ENCODE data around the gene ROR2. TPM values are rescaled to one million over a fixed set of nuclear protein-coding genes. Genes with fewer than 3 reads are reported as not detected.

ROR2 gene
- total and polyA plus RNA-seq, 2 experiments from 2014 or later: 8.1 to 18.8 TPM

DNA sequence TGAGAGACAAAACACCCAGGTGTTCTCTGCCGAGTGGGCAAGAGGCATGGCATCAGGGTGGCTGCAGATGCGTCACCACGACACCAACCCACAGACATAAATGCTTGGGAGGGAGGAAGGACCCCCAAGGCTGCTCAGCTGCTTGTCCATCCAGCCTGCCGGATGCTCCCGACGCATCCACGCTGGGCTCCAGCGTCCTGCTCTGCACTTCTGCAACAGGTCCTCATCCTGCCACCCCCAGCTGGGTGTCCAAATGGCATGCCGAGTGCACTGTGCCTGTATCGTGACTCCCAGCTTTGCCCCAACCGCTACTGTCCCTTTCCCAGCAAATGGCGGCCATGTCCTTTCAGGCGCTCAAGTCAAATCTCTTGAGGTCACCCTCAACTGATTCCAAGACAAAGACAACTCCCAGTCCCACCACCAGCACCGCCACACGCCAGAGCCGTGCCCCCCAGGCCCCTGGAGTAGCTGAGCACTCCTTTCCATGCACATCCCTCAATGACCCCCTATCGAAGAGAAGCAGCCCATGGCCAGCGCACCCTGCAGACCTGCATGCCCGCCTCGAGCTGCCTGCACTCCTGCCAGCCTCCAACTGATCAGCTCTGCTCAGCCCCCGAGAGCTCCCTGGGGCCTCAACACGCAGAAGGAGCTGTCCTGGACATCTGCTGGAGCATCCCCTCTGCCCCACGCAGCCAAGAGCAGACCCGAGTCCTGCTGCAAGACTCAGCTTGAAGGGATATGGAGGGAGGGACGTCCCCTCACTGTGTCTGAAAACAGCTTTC lies 116.7 kb downstream of the ROR2 start:
- Histone ChIP-seq H3K27ac (ENCODE audit: low read depth) (0 out of 2 replicates have a peak overlapping the region, but pooled peaks have one; percentile 14), H3K4me3 (no peak overlapping the region), H2AFZ (no peak overlapping the region), H3K27me3 (ENCODE audit: insufficient read depth) (no peaks in the 10 kb centered on the region), H3K79me2 (replicated peaks; ENCODE audit: insufficient read depth) (peaks cover 6% of the 10 kb centered on the region; the same call in 1 of the 2 replicates), H3K9me2 (ENCODE audit: insufficient read depth) (no peaks in the 10 kb centered on the region), H4K20me1 (replicated peaks; ENCODE audit: insufficient read depth) (peaks cover 3% of the 10 kb centered on the region; the same call in 1 of the 2 replicates), H3K4me2 (no peak overlapping the region), H3K4me1 (ENCODE audit: insufficient read depth) (peaks cover 5% of the 10 kb centered on the region; the same call in 1 of the 2 replicates), H3F3A (replicated peaks; ENCODE audit: low read depth) (no peaks in the 10 kb centered on the region), H3K36me3 (ENCODE audit: insufficient read depth) (no peaks in the 10 kb centered on the region)
- no peak for DNase-seq (ENCODE audit: low spot score)
- TF ChIP-seq, protein P1, sequence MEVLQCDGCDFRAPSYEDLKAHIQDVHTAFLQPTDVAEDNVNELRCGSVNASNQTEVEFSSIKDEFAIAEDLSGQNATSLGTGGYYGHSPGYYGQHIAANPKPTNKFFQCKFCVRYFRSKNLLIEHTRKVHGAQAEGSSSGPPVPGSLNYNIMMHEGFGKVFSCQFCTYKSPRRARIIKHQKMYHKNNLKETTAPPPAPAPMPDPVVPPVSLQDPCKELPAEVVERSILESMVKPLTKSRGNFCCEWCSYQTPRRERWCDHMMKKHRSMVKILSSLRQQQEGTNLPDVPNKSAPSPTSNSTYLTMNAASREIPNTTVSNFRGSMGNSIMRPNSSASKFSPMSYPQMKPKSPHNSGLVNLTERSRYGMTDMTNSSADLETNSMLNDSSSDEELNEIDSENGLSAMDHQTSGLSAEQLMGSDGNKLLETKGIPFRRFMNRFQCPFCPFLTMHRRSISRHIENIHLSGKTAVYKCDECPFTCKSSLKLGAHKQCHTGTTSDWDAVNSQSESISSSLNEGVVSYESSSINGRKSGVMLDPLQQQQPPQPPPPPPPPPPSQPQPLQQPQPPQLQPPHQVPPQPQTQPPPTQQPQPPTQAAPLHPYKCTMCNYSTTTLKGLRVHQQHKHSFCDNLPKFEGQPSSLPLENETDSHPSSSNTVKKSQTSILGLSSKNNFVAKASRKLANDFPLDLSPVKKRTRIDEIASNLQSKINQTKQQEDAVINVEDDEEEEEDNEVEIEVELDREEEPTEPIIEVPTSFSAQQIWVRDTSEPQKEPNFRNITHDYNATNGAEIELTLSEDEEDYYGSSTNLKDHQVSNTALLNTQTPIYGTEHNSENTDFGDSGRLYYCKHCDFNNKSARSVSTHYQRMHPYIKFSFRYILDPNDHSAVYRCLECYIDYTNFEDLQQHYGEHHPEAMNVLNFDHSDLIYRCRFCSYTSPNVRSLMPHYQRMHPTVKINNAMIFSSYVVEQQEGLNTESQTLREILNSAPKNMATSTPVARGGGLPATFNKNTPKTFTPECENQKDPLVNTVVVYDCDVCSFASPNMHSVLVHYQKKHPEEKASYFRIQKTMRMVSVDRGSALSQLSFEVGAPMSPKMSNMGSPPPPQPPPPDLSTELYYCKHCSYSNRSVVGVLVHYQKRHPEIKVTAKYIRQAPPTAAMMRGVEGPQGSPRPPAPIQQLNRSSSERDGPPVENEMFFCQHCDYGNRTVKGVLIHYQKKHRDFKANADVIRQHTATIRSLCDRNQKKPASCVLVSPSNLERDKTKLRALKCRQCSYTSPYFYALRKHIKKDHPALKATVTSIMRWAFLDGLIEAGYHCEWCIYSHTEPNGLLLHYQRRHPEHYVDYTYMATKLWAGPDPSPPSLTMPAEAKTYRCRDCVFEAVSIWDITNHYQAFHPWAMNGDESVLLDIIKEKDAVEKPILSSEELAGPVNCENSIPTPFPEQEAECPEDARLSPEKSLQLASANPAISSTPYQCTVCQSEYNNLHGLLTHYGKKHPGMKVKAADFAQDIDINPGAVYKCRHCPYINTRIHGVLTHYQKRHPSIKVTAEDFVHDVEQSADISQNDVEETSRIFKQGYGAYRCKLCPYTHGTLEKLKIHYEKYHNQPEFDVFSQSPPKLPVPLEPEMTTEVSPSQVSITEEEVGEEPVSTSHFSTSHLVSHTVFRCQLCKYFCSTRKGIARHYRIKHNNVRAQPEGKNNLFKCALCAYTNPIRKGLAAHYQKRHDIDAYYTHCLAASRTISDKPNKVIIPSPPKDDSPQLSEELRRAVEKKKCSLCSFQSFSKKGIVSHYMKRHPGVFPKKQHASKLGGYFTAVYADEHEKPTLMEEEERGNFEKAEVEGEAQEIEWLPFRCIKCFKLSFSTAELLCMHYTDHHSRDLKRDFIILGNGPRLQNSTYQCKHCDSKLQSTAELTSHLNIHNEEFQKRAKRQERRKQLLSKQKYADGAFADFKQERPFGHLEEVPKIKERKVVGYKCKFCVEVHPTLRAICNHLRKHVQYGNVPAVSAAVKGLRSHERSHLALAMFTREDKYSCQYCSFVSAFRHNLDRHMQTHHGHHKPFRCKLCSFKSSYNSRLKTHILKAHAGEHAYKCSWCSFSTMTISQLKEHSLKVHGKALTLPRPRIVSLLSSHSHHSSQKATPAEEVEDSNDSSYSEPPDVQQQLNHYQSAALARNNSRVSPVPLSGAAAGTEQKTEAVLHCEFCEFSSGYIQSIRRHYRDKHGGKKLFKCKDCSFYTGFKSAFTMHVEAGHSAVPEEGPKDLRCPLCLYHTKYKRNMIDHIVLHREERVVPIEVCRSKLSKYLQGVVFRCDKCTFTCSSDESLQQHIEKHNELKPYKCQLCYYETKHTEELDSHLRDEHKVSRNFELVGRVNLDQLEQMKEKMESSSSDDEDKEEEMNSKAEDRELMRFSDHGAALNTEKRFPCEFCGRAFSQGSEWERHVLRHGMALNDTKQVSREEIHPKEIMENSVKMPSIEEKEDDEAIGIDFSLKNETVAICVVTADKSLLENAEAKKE (CRISPR knock-in tag; IDR thresholded peaks at IDR 0.05): no peak
- TF ChIP-seq STAT1 (IDR thresholded peaks at IDR 0.05; ENCODE audit: unreplicated experiment) (no peak), NANOG (IDR thresholded peaks at IDR 0.05; ENCODE audit: borderline replicate concordance) (no peak), POLR2AphosphoS5 (IDR thresholded peaks at IDR 0.05; ENCODE audit: low read depth) (no peak), CREB1 (CRISPR knock-in tag; IDR thresholded peaks at IDR 0.05; ENCODE audit: low read depth) (no peak), ZNF331 (CRISPR knock-in tag; IDR thresholded peaks at IDR 0.05; ENCODE audit: low read depth) (no peak), EZH2phosphoT487 (IDR thresholded peaks at IDR 0.05; ENCODE audit: unreplicated experiment) (no peak), JUNB (IDR thresholded peaks at IDR 0.05; ENCODE audit: unreplicated experiment) (no peak), ZNF114 (CRISPR knock-in tag; IDR thresholded peaks at IDR 0.05) (no peak)
- TF ChIP-seq, protein P2, sequence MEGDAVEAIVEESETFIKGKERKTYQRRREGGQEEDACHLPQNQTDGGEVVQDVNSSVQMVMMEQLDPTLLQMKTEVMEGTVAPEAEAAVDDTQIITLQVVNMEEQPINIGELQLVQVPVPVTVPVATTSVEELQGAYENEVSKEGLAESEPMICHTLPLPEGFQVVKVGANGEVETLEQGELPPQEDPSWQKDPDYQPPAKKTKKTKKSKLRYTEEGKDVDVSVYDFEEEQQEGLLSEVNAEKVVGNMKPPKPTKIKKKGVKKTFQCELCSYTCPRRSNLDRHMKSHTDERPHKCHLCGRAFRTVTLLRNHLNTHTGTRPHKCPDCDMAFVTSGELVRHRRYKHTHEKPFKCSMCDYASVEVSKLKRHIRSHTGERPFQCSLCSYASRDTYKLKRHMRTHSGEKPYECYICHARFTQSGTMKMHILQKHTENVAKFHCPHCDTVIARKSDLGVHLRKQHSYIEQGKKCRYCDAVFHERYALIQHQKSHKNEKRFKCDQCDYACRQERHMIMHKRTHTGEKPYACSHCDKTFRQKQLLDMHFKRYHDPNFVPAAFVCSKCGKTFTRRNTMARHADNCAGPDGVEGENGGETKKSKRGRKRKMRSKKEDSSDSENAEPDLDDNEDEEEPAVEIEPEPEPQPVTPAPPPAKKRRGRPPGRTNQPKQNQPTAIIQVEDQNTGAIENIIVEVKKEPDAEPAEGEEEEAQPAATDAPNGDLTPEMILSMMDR (conservative IDR thresholded peaks at IDR 0.05; ENCODE audit: low read depth in 2 of 2): no peak
- TF ChIP-seq, protein P3, sequence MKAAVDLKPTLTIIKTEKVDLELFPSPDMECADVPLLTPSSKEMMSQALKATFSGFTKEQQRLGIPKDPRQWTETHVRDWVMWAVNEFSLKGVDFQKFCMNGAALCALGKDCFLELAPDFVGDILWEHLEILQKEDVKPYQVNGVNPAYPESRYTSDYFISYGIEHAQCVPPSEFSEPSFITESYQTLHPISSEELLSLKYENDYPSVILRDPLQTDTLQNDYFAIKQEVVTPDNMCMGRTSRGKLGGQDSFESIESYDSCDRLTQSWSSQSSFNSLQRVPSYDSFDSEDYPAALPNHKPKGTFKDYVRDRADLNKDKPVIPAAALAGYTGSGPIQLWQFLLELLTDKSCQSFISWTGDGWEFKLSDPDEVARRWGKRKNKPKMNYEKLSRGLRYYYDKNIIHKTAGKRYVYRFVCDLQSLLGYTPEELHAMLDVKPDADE (IDR thresholded peaks at IDR 0.05): no peak
- H3K4me1 Mint-ChIP-seq: peaks cover 19% of the 10 kb centered on the region
- no peak overlapping the region for H3K4me3 Mint-ChIP-seq
- H3K9me3 Mint-ChIP-seq: no peaks in the 10 kb centered on the region
- H3K27ac Mint-ChIP-seq: no peak overlapping the region
- H3K27me3 Mint-ChIP-seq (ENCODE audit: insufficient read depth, low read depth, poor library complexity): peaks cover 12% of the 10 kb centered on the region
- no peak for ATAC-seq
- no peaks in the 10 kb centered on the region for H3K36me3 Mint-ChIP-seq (ENCODE audit: low read depth)

Measured in GM23338 (cell line).